H9 (cell line): ENCODE data around the gene LMOD1. TPM values are rescaled to one million over a fixed set of nuclear protein-coding genes. Genes with fewer than 3 reads are reported as not detected.

Experiments
- DNase-seq: peaks from one replicate; pipeline ENCODE4 v3.0.0-alpha.2; 2017
- H2AFZ ChIP-seq: one replicate; pipeline ENCODE4 v1.6.1; 2013; ENCODE audit warnings: mild to moderate bottlenecking, low read length, control low read depth, moderate library complexity
- H2AK5ac ChIP-seq: 2 replicates; pipeline ENCODE4 v1.6.1; 2013; ENCODE audit warnings: low read length, control low read depth, mixed read lengths; ENCODE audit not compliant: insufficient read length
- H2BK120ac ChIP-seq: one replicate; pipeline ENCODE4 v1.6.1; 2013; ENCODE audit warnings: low read depth, mild to moderate bottlenecking, low read length, control low read depth, inconsistent platforms; ENCODE audit not compliant: poor library complexity, severe bottlenecking
- H2BK12ac ChIP-seq: 2 replicates; pipeline ENCODE4 v1.6.1; 2013; ENCODE audit warnings: low read length, control low read depth, mixed read lengths, low read depth; ENCODE audit not compliant: insufficient read length
- H2BK15ac ChIP-seq: 2 replicates; pipeline ENCODE4 v1.6.1; 2013; ENCODE audit warnings: low read depth, low read length, control low read depth
- H2BK20ac ChIP-seq: one replicate; pipeline ENCODE4 v1.6.1; 2013; ENCODE audit warnings: low read depth, mild to moderate bottlenecking, low read length, control low read depth, inconsistent platforms; ENCODE audit not compliant: poor library complexity, severe bottlenecking
- H2BK5ac ChIP-seq: 2 replicates; pipeline ENCODE4 v1.6.1; 2013; ENCODE audit warnings: low read length, control low read depth, mixed read lengths; ENCODE audit not compliant: insufficient read length
- H3K14ac ChIP-seq: 2 replicates; pipeline ENCODE4 v1.6.1; 2013; ENCODE audit warnings: low read length, control low read depth; ENCODE audit not compliant: insufficient read depth
- H3K18ac ChIP-seq: 2 replicates; pipeline ENCODE4 v1.6.1; 2013; ENCODE audit warnings: low read depth, mild to moderate bottlenecking, mixed read lengths, low read length, control low read depth; ENCODE audit not compliant: insufficient read length
- H3K23ac ChIP-seq: 2 replicates; pipeline ENCODE4 v1.6.1; 2013; ENCODE audit warnings: low read length, control low read depth, mixed read lengths, low read depth; ENCODE audit not compliant: insufficient read length
- H3K23me2 ChIP-seq: 2 replicates; pipeline ENCODE4 v1.6.1; 2013; ENCODE audit warnings: low read depth, mild to moderate bottlenecking, mixed read lengths, low read length, control low read depth; ENCODE audit not compliant: insufficient read length, poor library complexity, severe bottlenecking
- H3K27ac ChIP-seq: 2 replicates; pipeline ENCODE4 v1.5.1; 2013; ENCODE audit warnings: low read length, control low read depth, mixed read lengths, low read depth; ENCODE audit not compliant: insufficient read length
- H3K27me3 ChIP-seq: 2 replicates; pipeline ENCODE4 v1.6.1; 2013; ENCODE audit warnings: low read length, control low read depth, inconsistent platforms; ENCODE audit not compliant: insufficient read depth
- H3K4ac ChIP-seq: 2 replicates; pipeline ENCODE4 v1.6.1; 2013; ENCODE audit warnings: low read depth, mild to moderate bottlenecking, control low read depth, inconsistent platforms, low read length, moderate library complexity
- H3K4me1 ChIP-seq: 2 replicates; pipeline ENCODE4 v1.6.1; 2013; ENCODE audit warnings: low read length, control low read depth, inconsistent platforms; ENCODE audit not compliant: insufficient read depth
- H3K4me2 ChIP-seq: 2 replicates; pipeline ENCODE4 v1.6.1; 2013; ENCODE audit warnings: low read length, control low read depth, mixed read lengths; ENCODE audit not compliant: insufficient read length, insufficient read depth
- H3K56ac ChIP-seq: 2 replicates; pipeline ENCODE4 v1.6.1; 2013; ENCODE audit warnings: low read depth, mild to moderate bottlenecking, mixed read lengths, low read length, control low read depth; ENCODE audit not compliant: insufficient read length
- H3K79me1 ChIP-seq: 2 replicates; pipeline ENCODE4 v1.6.1; 2013; ENCODE audit warnings: low read depth, mild to moderate bottlenecking, moderate library complexity, low read length, control low read depth, inconsistent platforms; ENCODE audit not compliant: insufficient read depth, poor library complexity, severe bottlenecking
- H3K79me2 ChIP-seq: 2 replicates; pipeline ENCODE4 v1.6.1; 2013; ENCODE audit warnings: low read length, control low read depth, inconsistent platforms; ENCODE audit not compliant: insufficient read depth
- H3K9ac ChIP-seq: 2 replicates; pipeline ENCODE4 v1.6.1; 2013; ENCODE audit warnings: low read length, control low read depth, mixed read lengths; ENCODE audit not compliant: insufficient read length; ENCODE audit errors: extremely low read depth
- H3K9me3 ChIP-seq: one replicate; pipeline ENCODE4 v1.6.1; 2013; ENCODE audit warnings: low read depth, low read length, inconsistent platforms; ENCODE audit not compliant: control insufficient read depth
- H3T11ph ChIP-seq: one replicate; pipeline ENCODE4 v1.6.1; 2013; ENCODE audit warnings: mild to moderate bottlenecking, low read length, control low read depth, inconsistent platforms
- H4K20me1 ChIP-seq: one replicate; pipeline ENCODE4 v1.6.1; 2013; ENCODE audit not compliant: control insufficient read depth, insufficient read length, insufficient read depth
- H4K5ac ChIP-seq: 2 replicates; pipeline ENCODE4 v1.6.1; 2013; ENCODE audit warnings: low read depth, mild to moderate bottlenecking, mixed read lengths, low read length, control low read depth; ENCODE audit not compliant: insufficient read length
- H4K8ac ChIP-seq: replicated peaks from 2 replicates; pipeline ENCODE4 v1.6.1; 2013; ENCODE audit warnings: low read length, control low read depth, mixed read lengths, low read depth; ENCODE audit not compliant: insufficient read length
- H4K91ac ChIP-seq: 2 replicates; pipeline ENCODE4 v1.6.1; 2013; ENCODE audit warnings: low read depth, mild to moderate bottlenecking, moderate library complexity, mixed read lengths, low read length, control low read depth; ENCODE audit not compliant: insufficient read length
- H3K27ac Mint-ChIP-seq, 3 experiments: 2 replicates in 2 of 3; 3 replicates in 1 of 3; pipeline ENCODE4 v1.8.0; 2020 to 2021; ENCODE audit warnings: mixed read lengths in 3 of 3, mild to moderate bottlenecking in 1 of 3, moderate library complexity in 1 of 3
- H3K27me3 Mint-ChIP-seq: 2 replicates; pipeline ENCODE4 v1.8.0; 2021; ENCODE audit warnings: low read depth, mild to moderate bottlenecking, moderate library complexity, mixed read lengths
- H3K36me3 Mint-ChIP-seq, 3 experiments: 2 replicates in 2 of 3; 3 replicates in 1 of 3; pipeline ENCODE4 v1.8.0; 2020 to 2021; ENCODE audit warnings: low read depth in 3 of 3, mixed read lengths in 3 of 3; ENCODE audit not compliant: insufficient read depth in 1 of 3
- H3K4me1 Mint-ChIP-seq, 2 experiments: 2 replicates each; pipeline ENCODE4 v1.8.0; 2020; ENCODE audit warnings: mixed read lengths in 2 of 2
- H3K4me3 Mint-ChIP-seq, 2 experiments: 2 replicates in 1 of 2; 3 replicates in 1 of 2; pipeline ENCODE4 v1.8.0; 2020 to 2021; ENCODE audit warnings: mild to moderate bottlenecking in 2 of 2, mixed read lengths in 2 of 2, moderate library complexity in 1 of 2
- H3K9me3 Mint-ChIP-seq, 2 experiments: 2 replicates in 1 of 2; 3 replicates in 1 of 2; pipeline ENCODE4 v1.8.0; 2020; ENCODE audit warnings: mild to moderate bottlenecking in 2 of 2, mixed read lengths in 2 of 2, moderate library complexity in 1 of 2
- WGBS: extraction: QIAGEN DNeasy Blood & Tissue Kit; methylation state at CpG from one replicate; pipeline ENCODE4 v1.1.7; 2013; ENCODE audit warnings: missing lambda C conversion rate, low lambda C conversion rate, mixed read lengths; ENCODE audit not compliant: insufficient read length; ENCODE audit errors: extremely low coverage; 5-methylcytosine and 5-hydroxymethylcytosine counted together
- total RNA-seq: library from RNA; stranded (reverse); gene quantifications from 2 replicates; pipeline ENCODE4 v1.2.1, GENCODE V29; 2021
- TF ChIP-seq, protein P1 (sequence below): fragments of 200-600 bp; sonication (generic); conservative IDR thresholded peaks from 3 replicates; pipeline ENCODE4 v1.8.0; 2021; ENCODE audit warnings: antibody characterized with exemption, mild to moderate bottlenecking

Gene LMOD1
- total RNA-seq, 1 experiment from 2014 or later, result 0.31 TPM

DNA sequence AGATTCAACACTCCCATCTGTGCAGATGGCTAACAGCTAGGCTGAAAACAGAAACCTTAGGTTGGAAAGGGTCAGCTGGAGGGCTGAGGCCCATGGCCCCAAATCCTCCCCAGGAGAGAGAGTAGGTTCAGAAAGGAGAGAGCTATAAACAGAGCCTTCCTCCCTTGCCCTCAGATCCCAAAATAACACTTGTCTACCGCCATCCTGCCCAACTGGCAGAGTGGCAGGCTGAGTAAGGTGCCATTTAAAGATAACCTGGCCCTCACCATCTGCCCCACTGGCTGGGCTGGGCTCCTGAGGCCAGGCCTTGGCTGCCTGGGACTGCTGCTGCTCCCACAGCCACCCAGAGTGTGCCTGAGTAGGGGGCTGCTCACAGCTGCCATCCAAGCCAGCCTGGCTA is 61.9 kb downstream of the LMOD1 start:
- H3K27ac ChIP-seq, result no peak overlapping the region
- H3K9me3 Mint-ChIP-seq, result no peaks in the 10 kb centered on the region
- no peaks in the 10 kb centered on the region for H3K79me1 ChIP-seq
- H3T11ph ChIP-seq, result no peak overlapping the region
- H3K23ac ChIP-seq, result no peak overlapping the region
- no peak overlapping the region for H2BK5ac ChIP-seq
- H3K27me3 ChIP-seq, result no peaks in the 10 kb centered on the region
- TF ChIP-seq, protein P1, sequence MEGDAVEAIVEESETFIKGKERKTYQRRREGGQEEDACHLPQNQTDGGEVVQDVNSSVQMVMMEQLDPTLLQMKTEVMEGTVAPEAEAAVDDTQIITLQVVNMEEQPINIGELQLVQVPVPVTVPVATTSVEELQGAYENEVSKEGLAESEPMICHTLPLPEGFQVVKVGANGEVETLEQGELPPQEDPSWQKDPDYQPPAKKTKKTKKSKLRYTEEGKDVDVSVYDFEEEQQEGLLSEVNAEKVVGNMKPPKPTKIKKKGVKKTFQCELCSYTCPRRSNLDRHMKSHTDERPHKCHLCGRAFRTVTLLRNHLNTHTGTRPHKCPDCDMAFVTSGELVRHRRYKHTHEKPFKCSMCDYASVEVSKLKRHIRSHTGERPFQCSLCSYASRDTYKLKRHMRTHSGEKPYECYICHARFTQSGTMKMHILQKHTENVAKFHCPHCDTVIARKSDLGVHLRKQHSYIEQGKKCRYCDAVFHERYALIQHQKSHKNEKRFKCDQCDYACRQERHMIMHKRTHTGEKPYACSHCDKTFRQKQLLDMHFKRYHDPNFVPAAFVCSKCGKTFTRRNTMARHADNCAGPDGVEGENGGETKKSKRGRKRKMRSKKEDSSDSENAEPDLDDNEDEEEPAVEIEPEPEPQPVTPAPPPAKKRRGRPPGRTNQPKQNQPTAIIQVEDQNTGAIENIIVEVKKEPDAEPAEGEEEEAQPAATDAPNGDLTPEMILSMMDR, result no peak
- H3K4me2 ChIP-seq, result no peak overlapping the region
- H3K4me3 Mint-ChIP-seq, result no peak overlapping the region
- no peak overlapping the region for H3K4ac ChIP-seq
- H3K9me3 ChIP-seq, result no peaks in the 10 kb centered on the region
- H2BK20ac ChIP-seq, result no peak overlapping the region
- H4K5ac ChIP-seq, result no peak overlapping the region
- no peak overlapping the region for H4K8ac ChIP-seq
- no peak overlapping the region for H2AK5ac ChIP-seq
- no peak overlapping the region for H2AFZ ChIP-seq
- DNase-seq, result no peak
- H3K18ac ChIP-seq, result no peak overlapping the region
- peaks cover 34 to 36% of the 10 kb centered on the region in 2 experiments for H3K4me1 Mint-ChIP-seq
- no peak overlapping the region for H3K14ac ChIP-seq
- no CpG with 5 or more reads among the region's 1 CpG for WGBS
- H3K23me2 ChIP-seq, result peaks cover 5% of the 10 kb centered on the region
- H4K91ac ChIP-seq, result no peak overlapping the region
- H3K79me2 ChIP-seq, result no peaks in the 10 kb centered on the region
- peaks cover 9% of the 10 kb centered on the region for H3K27me3 Mint-ChIP-seq
- H2BK12ac ChIP-seq, result no peak overlapping the region
- H3K36me3 Mint-ChIP-seq, result peaks cover 0 to 2% (median 0%) of the 10 kb centered on the region in 3 experiments; a peak in 1 of 7 replicates
- no peaks in the 10 kb centered on the region for H4K20me1 ChIP-seq
- no peak overlapping the region for H3K9ac ChIP-seq
- no peak overlapping the region for H3K56ac ChIP-seq
- no peak overlapping the region for H2BK120ac ChIP-seq
- H3K4me1 ChIP-seq, result peaks cover 2% of the 10 kb centered on the region; the same call in 1 of the 2 replicates
- H2BK15ac ChIP-seq, result no peak overlapping the region
- no peak overlapping the region for H3K27ac Mint-ChIP-seq
